AG09319 (cell line): ENCODE results near the gene POFUT2.

Source experiments
- DNase-seq: peaks from one replicate; pipeline ENCODE4 v3.0.0-alpha.2; 2010; ENCODE audit warnings: low read depth; ENCODE audit errors: extremely low read depth
- CTCF ChIP-seq: IDR thresholded peaks from 2 replicates; pipeline ENCODE4 v1.5.1; 2011; ENCODE audit warnings: low read depth, mild to moderate bottlenecking, inconsistent platforms, low read length, moderate library complexity

The POFUT2 gene

GRCh38 chr21:45224189-45224938 lies 63.3 kb downstream of the POFUT2 start:
- no peak for TF ChIP-seq CTCF
- DNase-seq: no peak

- no peak for DNase-seq
- TF ChIP-seq CTCF: no peak
Measured at GRCh38 chr21:45223236-45224185, 64.2 kb downstream of the POFUT2 start.

- DNase-seq: no peak
- no peak for TF ChIP-seq CTCF
Measured at GRCh38 chr21:45222001-45222400, 65.7 kb downstream of the POFUT2 start.

- TF ChIP-seq CTCF: no peak
- no peak for DNase-seq
Measured at GRCh38 chr21:45220714-45221490, 66.8 kb downstream of the POFUT2 start.

GRCh38 chr21:45220071-45220481 lies 67.6 kb downstream of the POFUT2 start:
- no peak for TF ChIP-seq CTCF

GRCh38 chr21:45219517-45219916 lies 68.2 kb downstream of the POFUT2 start:
- DNase-seq: no peak
- no peak for TF ChIP-seq CTCF

More at GRCh38 chr21:45220071-45220481, 67.6 kb downstream of the POFUT2 start:
- DNase-seq: no peak
